CD14-positive monocyte (primary cell): Measurements from ENCODE around the gene CLOCK. TPM values are rescaled to one million over a fixed set of nuclear protein-coding genes. Genes with fewer than 3 reads are reported as not detected.

ENCODE experiments used
- DNase-seq, 3 donors: peaks; one replicate each; pipeline ENCODE4 v3.0.0-alpha.2; 2011 to 2022
- H2AFZ ChIP-seq: 2 replicates; pipeline ENCODE4 v1.6.0; 2012; ENCODE audit warnings: mild to moderate bottlenecking, low read depth, low read length, inconsistent platforms; ENCODE audit not compliant: insufficient read depth, poor library complexity, severe bottlenecking
- H3K27ac ChIP-seq, 2 donors: 1 replicate in 1 of 2; 2 replicates in 1 of 2; pipeline ENCODE4 v1.5.1; 2012 to 2013; ENCODE audit warnings: low read length in 2 of 2, control low read depth in 1 of 2, inconsistent platforms in 1 of 2, low read depth in 1 of 2, mild to moderate bottlenecking in 1 of 2
- H3K27me3 ChIP-seq, 2 donors: one replicate each; pipeline versions ENCODE4 v1.6.0 to v1.6.1; 2011 to 2013; ENCODE audit warnings: low read length in 2 of 2; ENCODE audit not compliant: control insufficient read depth in 2 of 2, insufficient read depth in 2 of 2
- H3K36me3 ChIP-seq, 2 donors: replicated peaks in 1 of 2; 1 replicate in 1 of 2; 2 replicates in 1 of 2; pipeline versions ENCODE4 v1.5.1 to v1.6.1; 2012 to 2013; ENCODE audit warnings: low read length in 2 of 2, control low read depth in 1 of 2, inconsistent platforms in 1 of 2, mild to moderate bottlenecking in 1 of 2; ENCODE audit not compliant: insufficient read depth in 2 of 2, control insufficient read depth in 1 of 2
- H3K4me1 ChIP-seq, 2 donors: 1 replicate in 1 of 2; 2 replicates in 1 of 2; pipeline versions ENCODE4 v1.5.1 to v1.6.1; 2012 to 2013; ENCODE audit warnings: low read length in 2 of 2, control low read depth in 1 of 2, inconsistent platforms in 1 of 2, mild to moderate bottlenecking in 1 of 2, moderate library complexity in 1 of 2; ENCODE audit not compliant: insufficient read depth in 2 of 2, control insufficient read depth in 1 of 2
- H3K4me2 ChIP-seq: replicated peaks from 2 replicates; pipeline ENCODE3; 2012; ENCODE audit warnings: low read length, moderate library complexity, mild to moderate bottlenecking; ENCODE audit not compliant: poor library complexity, severe bottlenecking; ENCODE audit errors: extremely low read depth
- H3K4me3 ChIP-seq, 3 experiments: fragments of 200-600 bp in 1 of 3; sonication (generic) in 1 of 3; replicated peaks in 1 of 3; 1 replicate in 2 of 3; 2 replicates in 1 of 3; pipeline ENCODE4 v1.5.1; 2011 to 2013; ENCODE audit warnings: low read length in 3 of 3, mild to moderate bottlenecking in 3 of 3, control low read depth in 2 of 3, low read depth in 2 of 3, inconsistent platforms in 1 of 3, moderate library complexity in 1 of 3
- H3K79me2 ChIP-seq: 2 replicates; pipeline ENCODE4 v1.6.0; 2012; ENCODE audit warnings: mild to moderate bottlenecking, control low read depth, inconsistent platforms, low read length, moderate library complexity; ENCODE audit not compliant: insufficient read depth
- H3K9ac ChIP-seq: 2 replicates; pipeline ENCODE4 v1.6.0; 2017; ENCODE audit warnings: low read length, mild to moderate bottlenecking; ENCODE audit not compliant: insufficient read depth, poor library complexity, severe bottlenecking
- H3K9me3 ChIP-seq, 2 donors: replicated peaks in 1 of 2; 1 replicate in 1 of 2; 2 replicates in 1 of 2; pipeline versions ENCODE4 v1.5.1 to v1.6.1; 2012 to 2013; ENCODE audit warnings: low read length in 2 of 2, control low read depth in 1 of 2; ENCODE audit not compliant: control insufficient read depth in 1 of 2, insufficient read depth in 1 of 2
- H4K20me1 ChIP-seq: 2 replicates; pipeline ENCODE4 v1.6.0; 2012; ENCODE audit warnings: mild to moderate bottlenecking, low read length, control low read depth, moderate library complexity; ENCODE audit not compliant: insufficient read depth
- H3K27ac Mint-ChIP-seq, 7 donors: one replicate each; pipeline ENCODE4 v1.8.0; 2020; ENCODE audit warnings: mild to moderate bottlenecking in 7 of 7, mixed read lengths in 7 of 7, moderate library complexity in 6 of 7, inconsistent platforms in 2 of 7
- H3K27me3 Mint-ChIP-seq, 3 donors: one replicate each; pipeline ENCODE4 v1.8.0; 2021 to 2022; ENCODE audit warnings: low read depth in 3 of 3, mild to moderate bottlenecking in 3 of 3, mixed read lengths in 3 of 3, moderate library complexity in 3 of 3, inconsistent platforms in 1 of 3
- H3K36me3 Mint-ChIP-seq, 2 donors: one replicate each; pipeline ENCODE4 v1.8.0; 2020; ENCODE audit warnings: mixed read lengths in 2 of 2, inconsistent platforms in 1 of 2, mild to moderate bottlenecking in 1 of 2
- H3K4me1 Mint-ChIP-seq: one replicate; pipeline ENCODE4 v1.8.0; 2020; ENCODE audit warnings: mild to moderate bottlenecking, mixed read lengths
- H3K4me3 Mint-ChIP-seq, 2 donors: one replicate each; pipeline ENCODE4 v1.8.0; 2020; ENCODE audit warnings: mild to moderate bottlenecking in 2 of 2, mixed read lengths in 2 of 2, moderate library complexity in 1 of 2
- H3K9me3 Mint-ChIP-seq, 7 donors: one replicate each; pipeline ENCODE4 v1.8.0; 2020 to 2022; ENCODE audit warnings: mixed read lengths in 7 of 7, mild to moderate bottlenecking in 6 of 7, moderate library complexity in 6 of 7, inconsistent platforms in 2 of 7
- WGBS: methylation state at CpG from one replicate; pipeline ENCODE4 v1.1.5; 2013; ENCODE audit warnings: missing lambda C conversion rate; ENCODE audit not compliant: insufficient coverage; 5-methylcytosine and 5-hydroxymethylcytosine counted together
- intact Hi-C, 2 donors: fragments of 100-400 bp; cut with micrococcal nuclease; formaldehyde crosslinking; loops; one replicate each; pipeline versions ENCODE4 v1.15.0 to v1.15.1; 2023
- polyA plus RNA-seq, 3 donors: library from polyadenylated mRNA; depleted of rRNA in 1 of 3; unstranded in 2 of 3; stranded (reverse) in 1 of 3; fragments of 300-500 nt in 2 of 3; fragments of >200 nt in 1 of 3; fragmentation: Illumina TruSeq in 2 of 3; gene quantifications; 1 replicate in 2 of 3; 2 replicates in 1 of 3; pipeline ENCODE4 v1.2.3, GENCODE V29; 2012 to 2021
- small RNA-seq: library from RNA; depleted of rRNA; stranded (forward); fragments of <200 nt; gene quantifications from one replicate; pipeline ENCODE3, GENCODE V24; 2012; ENCODE audit warnings: low read depth; ENCODE audit not compliant: insufficient read length
- TF ChIP-seq, protein P1 (sequence below): fragments of 200-600 bp; IDR thresholded peaks from one replicate; pipeline ENCODE4 v1.8.0; 2022; ENCODE audit warnings: antibody characterized with exemption, mild to moderate bottlenecking

CLOCK gene
- polyA plus RNA-seq, 3 donors: 1.9 to 3.7 (median 2.9) TPM

DNA sequence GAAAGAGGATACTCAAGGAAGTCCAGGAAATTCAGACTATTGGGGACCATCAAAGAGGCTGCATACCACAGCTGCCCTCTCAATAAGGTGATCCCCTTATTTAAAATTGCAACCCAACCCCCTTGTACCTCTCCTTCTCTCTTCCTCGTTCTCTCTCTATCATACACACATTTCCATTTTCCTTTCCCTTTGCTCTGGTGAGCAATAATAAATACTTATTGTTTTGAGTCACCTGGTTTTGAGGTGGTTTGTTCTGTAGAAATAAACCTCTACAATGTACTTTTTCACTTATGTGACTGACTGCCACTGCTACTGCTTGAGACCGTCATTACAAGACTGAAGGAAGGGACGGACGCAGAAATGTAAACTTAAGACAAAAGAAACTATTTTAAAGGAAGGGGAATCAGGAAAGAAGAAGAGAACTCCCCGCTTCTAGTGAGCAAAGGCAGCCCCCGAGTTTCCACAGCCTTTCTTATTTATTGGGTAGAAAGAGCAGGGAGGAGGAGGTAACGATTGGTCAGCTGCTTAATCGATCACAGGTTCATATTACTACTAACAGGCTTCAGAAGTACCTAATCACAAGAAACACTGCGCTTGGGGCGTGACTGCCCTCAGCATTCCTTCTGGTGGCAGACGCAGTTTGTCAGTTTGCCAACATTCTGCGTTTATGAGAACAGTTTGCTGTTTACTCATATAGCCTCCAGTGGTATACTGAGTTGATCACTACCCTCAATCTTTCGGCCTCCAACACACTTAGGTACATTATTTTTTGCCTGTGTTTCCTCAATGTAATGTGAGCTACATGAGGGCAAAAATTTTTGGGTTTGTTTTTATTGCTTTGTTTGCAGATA, 167.9 kb downstream of the CLOCK start:
- Mint-ChIP-seq H3K9me3 (peaks cover 0 to 4% (median 0%) of the 10 kb centered on the region in 7 donors), H3K27ac (peak overlapping the region in 1 of 7 donors; percentile 30), H3K27me3 (peaks cover 0 to 2% (median 0%) of the 10 kb centered on the region in 3 donors), H3K36me3 (peaks cover 0 to 4% of the 10 kb centered on the region in 2 donors), H3K4me1 (peaks cover 2% of the 10 kb centered on the region), H3K4me3 (no peak overlapping the region)
- Histone ChIP-seq H4K20me1 (no peaks in the 10 kb centered on the region), H3K4me3 (no peak overlapping the region), H3K27me3 (no peaks in the 10 kb centered on the region), H3K4me2 (no peak overlapping the region), H3K79me2 (no peaks in the 10 kb centered on the region), H3K9me3 (no peaks in the 10 kb centered on the region), H3K27ac (no peak overlapping the region), H3K4me1 (no peaks in the 10 kb centered on the region), H3K9ac (no peak overlapping the region), H2AFZ (no peak overlapping the region), H3K36me3 (no peaks in the 10 kb centered on the region)
- TF ChIP-seq, protein P1, sequence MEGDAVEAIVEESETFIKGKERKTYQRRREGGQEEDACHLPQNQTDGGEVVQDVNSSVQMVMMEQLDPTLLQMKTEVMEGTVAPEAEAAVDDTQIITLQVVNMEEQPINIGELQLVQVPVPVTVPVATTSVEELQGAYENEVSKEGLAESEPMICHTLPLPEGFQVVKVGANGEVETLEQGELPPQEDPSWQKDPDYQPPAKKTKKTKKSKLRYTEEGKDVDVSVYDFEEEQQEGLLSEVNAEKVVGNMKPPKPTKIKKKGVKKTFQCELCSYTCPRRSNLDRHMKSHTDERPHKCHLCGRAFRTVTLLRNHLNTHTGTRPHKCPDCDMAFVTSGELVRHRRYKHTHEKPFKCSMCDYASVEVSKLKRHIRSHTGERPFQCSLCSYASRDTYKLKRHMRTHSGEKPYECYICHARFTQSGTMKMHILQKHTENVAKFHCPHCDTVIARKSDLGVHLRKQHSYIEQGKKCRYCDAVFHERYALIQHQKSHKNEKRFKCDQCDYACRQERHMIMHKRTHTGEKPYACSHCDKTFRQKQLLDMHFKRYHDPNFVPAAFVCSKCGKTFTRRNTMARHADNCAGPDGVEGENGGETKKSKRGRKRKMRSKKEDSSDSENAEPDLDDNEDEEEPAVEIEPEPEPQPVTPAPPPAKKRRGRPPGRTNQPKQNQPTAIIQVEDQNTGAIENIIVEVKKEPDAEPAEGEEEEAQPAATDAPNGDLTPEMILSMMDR: no peak
- DNase-seq: no peak
- intact Hi-C loops: no loop called here
- WGBS: 92% methylated on average over 4 of the region's 13 CpGs

Small RNA genes within 50 kb of the gene (small RNA-seq; reads per million reads assigned to genes)
- gene RF00019: not detected

Other genes with a start within 250 kb of the CLOCK start
- gene SRD5A3, start 200.7 kb downstream of the CLOCK start, polyA plus RNA-seq: 10 to 100 TPM in 2 of 3 donors, 1 to 10 TPM in 1; 5.9 to 26.2 (median 16.2) TPM
- gene TMEM165, start 151.0 kb downstream of the CLOCK start, polyA plus RNA-seq: 10 to 100 TPM; 77.4 to 96.4 (median 92.8) TPM
- gene PDCL2, start 45.3 kb upstream of the CLOCK start, polyA plus RNA-seq: not detected
- not detected for gene NMU, start 89.4 kb upstream of the CLOCK start, polyA plus RNA-seq